T-helper 22 cell (primary cell): ENCODE results near the gene SLC35F2.
"Not testable (repeated sequence)": the region's sequence is repeated elsewhere in the genome, so short reads cannot be mapped to it uniquely, and the experiment has no call there.

Source experiments
- DNase-seq: peaks from one replicate; pipeline ENCODE4 v3.0.0-alpha.2; 2020; ENCODE audit warnings: low read depth

SLC35F2 gene

DNA sequence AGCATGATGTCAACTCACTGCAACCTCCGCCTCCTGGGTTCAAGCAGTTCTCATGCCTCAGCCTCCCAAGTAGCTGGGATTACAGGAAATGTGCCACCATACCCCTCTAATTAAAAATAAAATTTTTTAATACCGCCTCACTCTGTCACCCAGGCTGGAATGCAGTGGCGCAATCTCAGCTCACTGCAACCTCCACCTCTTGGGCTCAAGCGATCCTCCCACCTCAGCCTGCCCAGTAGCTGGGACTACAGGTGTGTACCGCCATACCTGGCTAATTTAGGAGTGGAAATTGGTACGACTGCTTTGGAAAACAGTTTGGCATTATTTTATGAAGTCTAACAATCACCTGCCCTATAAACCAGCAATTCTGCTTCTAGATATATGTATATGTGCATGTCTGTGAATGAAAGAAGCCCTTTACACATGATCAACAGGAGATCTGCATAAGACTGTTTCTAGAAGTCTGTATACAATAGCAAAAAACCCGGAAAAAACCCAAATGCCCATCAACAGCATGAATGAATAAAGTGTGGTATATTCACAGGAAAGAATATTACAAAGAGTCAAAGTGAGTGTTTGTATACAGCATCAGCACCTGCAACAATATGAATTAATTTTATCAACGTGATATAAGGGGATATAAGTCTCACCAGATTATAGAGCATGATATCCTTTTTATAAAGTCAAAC, 16.0 kb downstream of the SLC35F2 start:
- no peak for DNase-seq

DNA sequence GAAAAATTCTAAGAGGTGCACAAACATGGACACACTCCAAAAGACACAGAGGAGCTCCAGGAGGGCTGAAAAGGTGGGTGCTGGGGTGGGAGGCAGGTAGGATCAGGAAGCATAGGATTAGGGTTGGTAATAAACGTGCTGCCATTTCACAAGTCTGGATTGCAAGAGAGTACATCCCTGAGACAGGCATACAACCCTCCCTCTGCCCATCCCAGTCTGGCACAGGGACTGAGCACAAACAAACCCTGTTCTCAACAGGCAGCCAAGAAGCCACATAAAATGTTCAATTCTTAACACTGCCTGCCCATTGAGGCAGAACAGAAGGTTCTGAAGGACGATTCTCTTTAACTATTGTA, 18.5 kb downstream of the SLC35F2 start:
- no peak for DNase-seq

DNA sequence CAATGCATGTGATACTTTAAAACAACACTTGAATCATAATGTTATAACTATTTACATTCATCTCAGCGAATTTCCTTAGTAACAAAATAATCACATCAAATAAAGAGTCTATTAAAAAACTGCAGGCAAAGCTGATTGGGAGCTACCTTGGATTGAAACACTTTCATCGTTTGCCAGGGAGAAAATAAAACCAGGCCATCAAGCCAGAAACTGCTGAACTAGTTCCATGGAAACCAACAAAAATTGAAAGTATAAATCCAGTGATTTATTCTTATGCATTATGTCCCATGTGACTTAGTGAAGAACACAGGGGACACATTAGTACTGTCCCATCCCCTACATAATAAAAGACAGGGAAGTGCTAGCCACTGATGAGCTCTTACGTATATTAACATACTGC, 21.7 kb downstream of the SLC35F2 start:
- DNase-seq = no peak

DNA sequence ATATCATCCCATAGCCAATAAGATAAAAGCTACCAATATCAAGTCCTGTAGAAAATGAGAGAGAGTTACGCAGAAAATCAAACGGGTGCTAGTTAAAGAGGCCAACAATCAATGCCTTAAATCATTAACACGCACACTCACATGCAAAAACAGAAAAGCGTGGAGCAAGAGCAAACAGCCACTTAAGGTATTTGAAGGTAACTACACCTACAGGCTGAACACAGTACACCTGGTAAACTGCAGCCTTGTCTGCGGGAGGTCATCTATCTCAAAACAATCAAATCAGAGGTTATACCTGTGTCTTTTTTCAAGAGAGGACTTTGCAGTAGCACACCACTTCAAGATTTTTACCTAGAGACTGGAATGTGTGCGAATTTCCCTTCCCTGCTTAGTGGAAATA, 23.6 kb downstream of the SLC35F2 start:
- DNase-seq = no peak

GRCh38 chr11:107833926-107834325, 24.7 kb downstream of the SLC35F2 start:
- not testable (repeated sequence) for DNase-seq

GRCh38 chr11:107830915-107831540, 27.6 kb downstream of the SLC35F2 start:
- DNase-seq = no peak

DNA sequence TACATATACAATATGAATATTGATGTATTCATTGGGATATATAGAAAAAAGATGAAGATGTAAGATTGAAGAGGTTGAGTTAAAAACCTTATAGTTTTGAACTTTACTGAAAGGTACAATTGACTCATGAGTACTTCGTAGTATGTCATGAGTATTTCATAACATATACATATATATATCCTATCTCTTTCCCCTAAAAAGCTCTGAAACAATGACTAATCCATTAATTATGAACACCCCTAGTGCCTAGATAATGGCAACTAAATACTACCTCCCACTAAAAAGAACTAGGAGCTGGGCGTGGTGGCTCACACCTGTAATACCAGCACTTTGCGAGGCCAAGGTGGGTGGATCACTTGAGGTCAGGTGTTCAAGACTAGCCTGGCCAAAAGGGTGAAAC, 31.5 kb downstream of the SLC35F2 start:
- DNase-seq = no peak

DNA sequence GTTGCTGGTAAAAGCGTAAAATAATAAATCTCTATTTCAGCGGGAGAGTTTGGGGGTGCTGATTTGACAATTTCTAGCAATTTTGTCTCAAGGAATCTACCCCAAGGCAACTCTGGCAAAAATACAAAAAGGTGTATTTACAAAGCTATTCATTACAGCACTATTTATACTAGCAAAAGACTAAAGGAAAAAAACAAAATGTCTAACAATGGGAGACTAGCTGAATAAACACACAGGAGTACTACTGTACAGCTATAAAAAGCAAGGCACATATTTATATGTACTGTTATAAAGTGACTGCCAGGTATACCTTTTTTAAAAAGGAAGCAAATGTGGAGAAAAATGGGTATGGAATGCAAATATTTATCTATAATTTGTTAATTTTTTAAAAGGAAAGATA, 32.7 kb downstream of the SLC35F2 start:
- no peak for DNase-seq

DNA sequence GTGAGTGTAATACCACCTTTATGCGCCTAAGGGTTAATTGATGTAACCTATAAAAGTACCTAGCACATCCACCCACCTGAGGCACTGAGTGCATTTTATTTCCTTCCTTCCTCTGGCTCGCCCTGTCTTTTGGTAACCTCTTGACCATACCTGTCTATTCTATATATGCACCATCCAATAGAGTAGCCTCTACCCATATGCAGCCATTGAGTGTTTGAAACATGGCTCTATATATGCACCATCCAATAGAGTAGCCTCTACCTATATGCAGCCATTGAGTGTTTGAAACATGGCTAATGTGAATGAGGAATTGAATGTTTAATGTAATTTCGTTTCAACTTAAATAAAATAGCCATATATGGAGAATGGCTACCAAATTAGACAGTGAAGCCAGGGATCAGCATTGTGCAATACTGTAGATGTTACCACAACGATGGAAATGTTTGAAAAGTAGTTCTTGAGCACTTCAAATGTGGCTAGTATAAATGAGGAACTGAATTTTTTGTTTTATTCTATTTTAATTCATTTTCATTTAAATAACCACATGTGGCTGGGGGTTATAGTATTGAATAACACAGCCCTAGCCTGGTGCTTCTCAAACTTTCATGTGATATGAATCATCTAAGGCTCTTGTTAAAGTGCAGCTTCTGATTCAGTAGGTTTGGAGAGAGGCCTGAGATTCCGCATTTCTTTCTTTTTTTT, 33.8 kb downstream of the SLC35F2 start:
- no peak for DNase-seq

- DNase-seq = no peak
Measured at GRCh38 chr11:107821199-107821927, 37.2 kb downstream of the SLC35F2 start.

DNA sequence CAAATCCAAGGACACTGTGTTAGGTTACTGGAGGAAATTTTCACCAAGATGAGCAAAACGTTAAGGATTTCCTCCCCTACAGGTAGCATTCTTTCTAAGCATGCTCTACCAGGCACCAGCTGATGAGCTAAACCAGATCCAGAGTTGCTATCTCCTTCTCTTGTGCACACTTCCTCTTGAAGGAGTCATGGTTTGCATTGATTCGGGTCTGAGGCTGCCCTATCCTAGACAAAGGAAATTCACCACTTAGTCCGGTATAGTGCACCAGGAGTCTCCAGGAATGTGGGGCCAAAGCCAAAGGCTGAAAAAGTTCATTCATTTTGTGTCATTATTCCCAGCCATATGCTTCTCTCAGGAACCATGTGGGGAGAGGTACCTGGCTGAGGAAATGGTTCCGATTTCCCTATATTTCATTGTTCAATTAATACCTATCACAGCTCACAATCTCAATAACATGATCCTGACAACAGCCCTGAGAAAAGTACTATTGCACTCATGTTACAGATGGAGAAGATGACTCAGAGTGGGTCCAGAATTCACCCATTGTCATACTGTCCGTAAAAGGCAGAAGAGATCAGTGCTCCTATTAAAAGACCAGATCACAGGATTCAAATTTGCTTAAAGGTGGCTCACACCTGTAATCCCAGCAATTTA, 39.1 kb downstream of the SLC35F2 start:
- no peak for DNase-seq

- no peak for DNase-seq
Measured at GRCh38 chr11:107818491-107818890, 40.1 kb downstream of the SLC35F2 start.

- DNase-seq = no peak
Measured at GRCh38 chr11:107816028-107816427, 42.6 kb downstream of the SLC35F2 start.

- DNase-seq = no peak
Measured at GRCh38 chr11:107810875-107811274, 47.7 kb downstream of the SLC35F2 start.

DNA sequence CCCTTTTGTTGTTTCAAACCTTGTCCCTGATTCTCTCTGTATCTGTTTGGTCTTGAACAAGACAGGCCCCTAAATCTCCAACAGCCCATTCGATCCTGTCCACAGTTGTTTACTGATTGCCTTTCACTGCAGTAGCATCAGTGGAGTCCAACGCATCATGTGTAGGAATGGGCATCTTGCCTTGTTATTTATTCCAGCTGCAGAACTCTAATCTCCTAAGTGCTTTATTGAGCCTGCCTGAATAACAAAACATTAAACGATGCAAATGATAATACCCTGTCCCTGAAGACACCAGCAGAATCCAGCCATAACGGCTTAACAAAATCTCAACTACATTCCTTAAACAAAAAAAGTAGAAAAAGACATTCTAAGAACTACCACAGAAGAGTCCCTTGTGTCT, 50.1 kb downstream of the SLC35F2 start:
- no peak for DNase-seq

GRCh38 chr11:107804971-107805370, 53.6 kb downstream of the SLC35F2 start:
- DNase-seq = no peak

DNA sequence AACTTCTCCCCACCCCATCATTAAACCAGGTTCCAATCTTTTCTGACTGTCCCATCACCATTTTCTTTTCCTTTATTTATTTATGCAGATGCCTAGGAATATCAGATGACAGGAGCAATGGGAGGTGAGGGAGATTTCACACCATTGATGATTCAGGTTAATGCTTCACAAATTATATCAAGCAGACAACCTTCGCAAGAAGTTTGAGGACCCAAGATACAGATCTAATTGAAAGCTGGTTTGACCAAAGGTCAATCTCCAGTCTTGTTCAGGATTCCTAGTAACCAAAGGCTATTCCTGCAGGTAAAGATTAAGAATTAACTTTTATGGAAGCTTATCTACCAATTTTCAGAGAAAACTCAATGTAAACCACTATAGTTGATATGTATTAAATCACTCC, 54.4 kb downstream of the SLC35F2 start:
- no peak for DNase-seq

DNA sequence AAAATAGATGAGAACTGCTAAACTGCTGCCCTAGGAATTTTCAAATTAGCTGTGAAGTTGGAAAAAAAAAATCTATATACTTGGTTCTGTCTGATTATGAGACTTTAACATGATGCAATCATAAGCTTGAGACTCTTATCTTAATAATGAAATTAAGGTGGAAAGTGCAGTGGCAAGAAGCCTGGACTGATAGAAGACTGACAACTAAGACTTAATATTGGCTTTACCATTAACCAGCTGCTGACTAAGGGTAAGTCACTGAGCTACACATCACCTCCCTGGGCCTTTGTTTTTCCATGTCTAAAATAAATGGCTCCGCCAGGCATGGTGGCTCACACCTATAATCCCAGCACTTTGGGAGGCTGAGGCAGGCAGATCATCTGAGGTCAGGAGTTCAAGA, 56.9 kb downstream of the SLC35F2 start:
- no peak for DNase-seq

- peak; percentile 7 for DNase-seq
Measured at GRCh38 chr11:107799218-107799859, 59.2 kb downstream of the SLC35F2 start.

DNA sequence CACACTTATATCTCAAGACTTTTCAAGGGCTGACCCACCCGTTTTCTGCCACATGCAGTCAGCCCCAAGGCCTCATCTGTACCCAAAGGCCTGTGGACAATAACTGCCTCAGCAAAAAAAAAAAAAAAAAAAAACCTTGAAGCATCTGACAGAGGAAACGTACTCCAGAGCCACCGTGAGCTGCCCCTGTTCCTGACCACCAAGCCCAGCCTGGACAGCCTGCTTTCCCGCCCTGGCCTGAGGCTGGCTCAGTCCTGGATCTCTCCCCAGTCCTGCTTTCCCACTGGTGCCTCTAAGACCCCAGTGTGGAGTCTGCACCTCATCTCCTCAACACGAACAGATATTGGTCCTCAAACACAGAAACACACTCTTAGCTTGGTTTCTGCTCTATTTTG, 66.5 kb downstream of the SLC35F2 start:
- no peak for DNase-seq

- no peak for DNase-seq
Measured at GRCh38 chr11:107791343-107792048, 67.1 kb downstream of the SLC35F2 start.
